WI38 (cell line): ENCODE measurements around the gene CYP2W1.

Experiments
- H3K4me3 ChIP-seq: 2 replicates; pipeline ENCODE4 v1.5.1; 2011; ENCODE audit warnings: low read depth, mild to moderate bottlenecking, control low read depth, low read length
- TF ChIP-seq, protein P1 (sequence below): IDR thresholded peaks from 2 replicates; pipeline ENCODE4 v1.5.1; 2012; ENCODE audit warnings: low read depth, mild to moderate bottlenecking, control low read depth, low read length

The CYP2W1 gene

DNA sequence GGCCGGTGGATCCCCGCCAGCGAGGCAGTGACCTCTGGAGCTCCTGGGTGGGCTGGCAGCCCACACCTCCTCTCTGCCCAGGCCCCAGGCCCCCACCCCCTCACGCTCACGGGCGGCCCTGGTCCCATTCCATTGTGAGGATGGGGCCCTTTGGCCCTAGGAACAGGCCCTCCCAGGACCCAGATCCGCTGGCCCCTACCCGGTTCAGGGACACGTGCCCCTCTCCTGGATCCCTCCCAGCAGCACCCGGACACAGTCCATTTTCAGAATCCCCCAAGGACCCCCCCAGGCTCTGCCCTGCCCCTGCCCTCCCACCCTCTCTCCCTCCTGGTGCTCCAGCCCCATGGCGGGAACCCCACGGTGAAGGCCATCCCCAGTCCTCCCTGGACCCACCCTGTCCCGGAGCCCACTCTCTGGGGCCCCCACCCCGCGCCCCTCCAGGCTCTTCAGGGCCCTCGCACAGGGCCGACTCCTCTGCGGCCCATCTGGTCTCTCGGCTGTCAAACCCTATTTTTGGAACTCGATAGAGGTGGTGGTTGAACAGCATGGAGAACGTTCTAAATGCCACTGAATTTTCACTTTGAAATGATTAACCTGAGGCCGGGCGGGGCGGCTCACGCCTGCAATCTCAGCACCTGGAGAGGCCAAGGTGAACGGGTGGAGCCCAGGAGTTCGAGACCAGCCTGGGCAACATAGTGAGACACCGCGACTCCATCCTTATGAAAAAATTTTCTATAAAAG, 36.6 kb upstream of the CYP2W1 start:
- TF ChIP-seq, protein P1, sequence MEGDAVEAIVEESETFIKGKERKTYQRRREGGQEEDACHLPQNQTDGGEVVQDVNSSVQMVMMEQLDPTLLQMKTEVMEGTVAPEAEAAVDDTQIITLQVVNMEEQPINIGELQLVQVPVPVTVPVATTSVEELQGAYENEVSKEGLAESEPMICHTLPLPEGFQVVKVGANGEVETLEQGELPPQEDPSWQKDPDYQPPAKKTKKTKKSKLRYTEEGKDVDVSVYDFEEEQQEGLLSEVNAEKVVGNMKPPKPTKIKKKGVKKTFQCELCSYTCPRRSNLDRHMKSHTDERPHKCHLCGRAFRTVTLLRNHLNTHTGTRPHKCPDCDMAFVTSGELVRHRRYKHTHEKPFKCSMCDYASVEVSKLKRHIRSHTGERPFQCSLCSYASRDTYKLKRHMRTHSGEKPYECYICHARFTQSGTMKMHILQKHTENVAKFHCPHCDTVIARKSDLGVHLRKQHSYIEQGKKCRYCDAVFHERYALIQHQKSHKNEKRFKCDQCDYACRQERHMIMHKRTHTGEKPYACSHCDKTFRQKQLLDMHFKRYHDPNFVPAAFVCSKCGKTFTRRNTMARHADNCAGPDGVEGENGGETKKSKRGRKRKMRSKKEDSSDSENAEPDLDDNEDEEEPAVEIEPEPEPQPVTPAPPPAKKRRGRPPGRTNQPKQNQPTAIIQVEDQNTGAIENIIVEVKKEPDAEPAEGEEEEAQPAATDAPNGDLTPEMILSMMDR, result no peak

DNA sequence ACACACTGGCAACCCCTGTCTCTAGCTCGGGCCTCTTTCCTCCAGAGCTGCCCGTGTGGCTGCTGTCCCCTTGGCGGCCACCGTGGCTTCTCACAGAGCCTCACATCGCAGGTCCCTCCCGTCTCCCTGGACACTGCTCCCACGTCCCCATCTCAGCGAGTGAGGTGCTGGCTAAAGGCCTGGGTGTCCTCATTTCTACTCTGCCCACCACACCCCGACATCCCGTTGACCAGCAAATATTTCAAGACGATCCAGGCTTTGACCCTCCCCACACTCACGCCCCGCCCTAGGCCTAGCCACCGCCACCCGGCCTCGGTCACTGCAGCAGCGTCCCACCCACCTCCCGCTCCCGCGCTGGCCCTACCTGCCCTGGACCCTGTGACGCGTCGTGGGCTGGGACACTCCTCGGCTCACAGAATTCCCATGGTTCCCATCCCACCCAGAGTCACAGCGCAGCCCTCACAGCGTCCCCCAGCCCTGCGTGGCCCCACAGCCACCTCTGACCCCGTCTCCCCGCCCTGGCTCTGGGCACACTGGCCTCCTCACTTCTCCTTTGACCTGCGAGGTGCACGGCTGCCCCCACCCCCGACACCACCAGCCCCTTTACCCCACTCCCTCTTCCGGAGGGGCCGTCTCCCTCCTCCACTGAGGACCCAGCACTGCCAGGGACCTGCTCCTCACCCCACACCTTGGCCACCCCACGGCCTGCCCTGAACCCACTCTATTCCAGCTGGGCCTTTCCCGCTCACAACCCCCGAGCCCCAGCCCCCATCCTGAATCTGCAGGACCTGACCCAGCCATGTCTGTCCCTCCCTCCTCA, 35.4 kb upstream of the CYP2W1 start:
- H3K4me3 ChIP-seq, result no peak overlapping the region
- TF ChIP-seq, protein P1, result no peak

More for the DNA sequence above, 36.6 kb upstream of the CYP2W1 start:
- no peak overlapping the region for H3K4me3 ChIP-seq

DNA sequence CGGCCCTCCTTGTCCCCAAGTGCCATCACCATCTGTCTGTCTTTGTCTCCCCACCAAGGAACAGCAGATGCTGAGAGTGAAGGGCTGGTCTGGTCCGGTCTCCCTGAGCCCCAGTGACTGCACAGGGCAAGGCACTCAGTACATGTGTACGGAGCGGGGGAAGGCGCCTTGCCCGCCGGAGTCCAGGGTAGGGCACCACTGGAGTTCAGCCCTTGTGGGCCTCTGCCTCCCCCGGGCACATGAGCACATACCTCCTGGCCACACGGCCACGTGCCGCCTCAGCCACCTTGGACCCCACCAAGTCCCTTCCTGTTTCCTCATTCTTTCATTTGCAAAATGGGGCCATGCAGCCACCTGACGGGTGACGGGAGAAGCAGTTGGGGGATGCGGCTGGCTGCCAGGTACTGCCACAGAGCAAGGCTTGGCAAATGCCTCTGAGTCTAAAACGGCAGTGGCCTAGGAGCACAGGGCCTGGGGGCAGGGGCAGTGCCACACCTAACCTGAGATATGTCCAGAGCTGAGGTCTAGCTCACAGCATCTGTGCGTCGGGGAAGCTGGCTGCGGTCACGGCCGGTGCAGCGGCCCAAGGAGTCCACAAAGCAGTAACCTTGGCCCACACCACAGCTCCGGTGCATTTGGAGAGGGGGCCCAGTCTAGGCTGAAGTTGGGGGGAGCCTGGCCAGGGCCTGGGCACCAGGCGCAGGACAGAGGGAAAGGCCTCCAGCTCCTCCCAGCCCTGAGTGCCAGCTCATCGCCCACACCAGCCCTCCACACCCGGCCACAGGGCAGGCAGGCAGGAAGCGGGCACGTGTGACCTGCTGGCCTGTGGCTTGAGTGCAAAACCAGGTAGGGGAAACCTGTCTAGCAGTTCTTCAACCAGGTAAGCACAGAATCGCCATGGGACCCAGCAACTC, 33.7 kb upstream of the CYP2W1 start:
- H3K4me3 ChIP-seq, result no peak overlapping the region
- TF ChIP-seq, protein P1, result no peak

DNA sequence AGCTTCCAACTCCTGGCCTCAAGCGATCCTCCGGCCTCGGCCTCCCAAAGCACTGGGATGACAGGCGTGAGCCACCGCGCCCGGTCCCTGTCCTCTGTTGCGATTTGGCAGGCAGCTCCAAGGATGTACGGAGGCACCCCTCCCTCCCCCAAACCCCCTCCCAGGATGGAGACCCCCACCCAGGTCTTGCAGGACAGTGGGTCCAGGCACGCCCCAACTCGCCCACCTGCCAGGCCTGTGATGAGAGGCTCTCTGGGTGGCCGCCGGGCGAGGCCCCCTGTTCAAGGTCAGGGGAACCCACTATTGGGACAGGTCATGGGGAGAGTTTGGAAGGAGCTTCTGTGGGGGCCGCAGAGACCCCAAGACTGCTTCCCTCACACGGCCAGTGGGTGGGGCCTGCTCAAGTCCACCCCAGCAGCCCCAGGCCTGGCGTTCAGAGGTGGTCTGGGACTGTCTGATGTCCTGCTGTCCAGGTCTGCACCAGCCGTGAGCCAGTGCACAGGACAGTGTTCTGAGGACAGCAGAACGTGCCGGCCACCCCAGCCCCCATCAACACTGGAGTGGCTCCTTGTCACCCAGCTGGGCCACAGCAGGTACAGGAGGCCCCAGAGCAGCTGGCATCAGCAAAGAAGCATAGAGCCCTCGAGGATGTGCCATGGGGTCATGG, 31.0 kb upstream of the CYP2W1 start:
- no peak overlapping the region for H3K4me3 ChIP-seq
- TF ChIP-seq, protein P1, result no peak

DNA sequence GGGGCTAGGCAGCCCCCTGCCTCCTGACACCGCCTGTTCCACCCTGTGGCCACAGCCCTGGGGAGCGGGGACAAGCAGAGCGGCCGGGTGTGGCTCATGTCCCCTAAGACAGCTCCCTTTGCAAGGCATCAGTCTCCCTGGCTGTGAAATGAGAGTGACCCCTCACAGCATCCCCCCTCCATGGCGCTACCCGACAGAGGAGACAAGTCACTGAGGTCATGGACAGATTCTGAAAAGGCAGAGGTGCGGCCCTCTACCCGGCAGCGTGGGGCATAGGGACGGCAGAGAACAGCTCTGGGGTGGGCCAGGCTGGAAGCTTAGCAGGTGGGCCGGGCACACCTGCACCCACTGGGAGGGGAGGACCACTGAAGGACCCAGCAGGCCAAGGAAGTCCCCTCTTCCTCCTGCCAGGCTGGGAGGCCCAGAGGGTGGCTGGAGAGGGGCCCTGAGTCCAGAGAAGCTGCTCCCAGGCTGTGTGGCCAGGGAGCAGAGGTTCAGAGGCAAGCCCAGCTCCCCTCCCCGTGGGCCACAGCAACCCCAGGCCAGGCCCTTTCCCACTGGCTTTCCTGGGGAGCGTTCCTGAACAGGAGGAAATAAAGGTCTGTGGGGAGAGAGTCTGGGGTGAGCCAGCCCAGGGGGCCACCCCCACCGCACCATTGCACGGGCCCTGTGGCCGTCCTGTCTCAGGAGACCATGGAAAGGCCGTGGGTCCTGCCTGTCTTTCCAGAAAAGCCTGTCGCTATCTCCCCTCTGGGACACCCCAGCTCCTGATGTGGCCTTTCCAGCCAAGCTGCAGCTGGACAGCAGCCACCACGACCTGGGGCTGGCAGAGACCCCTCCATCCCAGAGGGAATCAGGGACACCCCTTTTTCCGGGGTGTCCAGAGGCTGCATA, 30.2 kb upstream of the CYP2W1 start:
- no peak overlapping the region for H3K4me3 ChIP-seq

More for the DNA sequence above, 30.2 kb upstream of the CYP2W1 start:
- TF ChIP-seq, protein P1, result no peak
